BLaER1 treated with 17β-estradiol and CSF1 and Interleukin-3, amounts not matched to agents 10 nM and 100 nM (cell line): ENCODE results near the gene FGF5.

Experiments
- H3K27ac ChIP-seq, 11 experiments: shearing (Covaris generic); formaldehyde crosslinking; 2 replicates each; pipeline ENCODE4 v1.8.1; 2022
- H3K27me3 ChIP-seq, 11 experiments: shearing (Covaris generic); formaldehyde crosslinking; 2 replicates each; pipeline ENCODE4 v1.8.1; 2022
- H3K36me3 ChIP-seq, 11 experiments: shearing (Covaris generic); formaldehyde crosslinking; 2 replicates each; pipeline ENCODE4 v1.8.1; 2022
- H3K4me1 ChIP-seq, 10 experiments: shearing (Covaris generic); formaldehyde crosslinking; 2 replicates each; pipeline ENCODE4 v1.8.1; 2022
- H3K4me2 ChIP-seq, 11 experiments: shearing (Covaris generic); formaldehyde crosslinking; 2 replicates each; pipeline ENCODE4 v1.8.1; 2022
- H3K4me3 ChIP-seq, 10 experiments: shearing (Covaris generic); formaldehyde crosslinking; 2 replicates each; pipeline ENCODE4 v1.8.1; 2022
- H3K9ac ChIP-seq, 11 experiments: shearing (Covaris generic); formaldehyde crosslinking; 2 replicates each; pipeline ENCODE4 v1.8.1; 2022
- H3K9me3 ChIP-seq, 11 experiments: shearing (Covaris generic); formaldehyde crosslinking; replicated peaks in 1 of 11; 2 replicates each; pipeline ENCODE4 v1.8.1; 2022
- H4K20me1 ChIP-seq, 11 experiments: shearing (Covaris generic); formaldehyde crosslinking; 2 replicates each; pipeline ENCODE4 v1.8.1; 2022
- Cebpa-rat ChIP-seq, 11 experiments: shearing (Covaris generic); IDR thresholded peaks; 2 replicates each; pipeline ENCODE4 v1.8.1; 2022

Gene FGF5

GRCh38 chr4:80302616-80303223 lies 36.3 kb downstream of the FGF5 start:
- H3K9ac ChIP-seq: no peak overlapping the region
- TF ChIP-seq Cebpa-rat (IDR thresholded peaks at IDR 0.05): no peak
- no peak overlapping the region for H3K4me2 ChIP-seq
- H3K36me3 ChIP-seq: no peaks in the 10 kb centered on the region
- no peaks in the 10 kb centered on the region for H3K27me3 ChIP-seq
- peaks cover 0 to 10% (median 7%) of the 10 kb centered on the region in 11 experiments; a peak in 14 of 22 replicates for H3K9me3 ChIP-seq
- H4K20me1 ChIP-seq: no peaks in the 10 kb centered on the region
- no peak overlapping the region for H3K4me3 ChIP-seq
- H3K27ac ChIP-seq: no peak overlapping the region
- H3K4me1 ChIP-seq: no peaks in the 10 kb centered on the region

GRCh38 chr4:80305466-80305865 lies 39.0 kb downstream of the FGF5 start:
- no peak for TF ChIP-seq Cebpa-rat (IDR thresholded peaks at IDR 0.05)
- peaks cover 0 to 10% (median 7%) of the 10 kb centered on the region in 11 experiments; a peak in 14 of 22 replicates for H3K9me3 ChIP-seq
- H3K4me3 ChIP-seq: no peak overlapping the region
- H3K4me1 ChIP-seq: no peaks in the 10 kb centered on the region
- H3K36me3 ChIP-seq: no peaks in the 10 kb centered on the region
- H4K20me1 ChIP-seq: no peaks in the 10 kb centered on the region
- no peak overlapping the region for H3K27ac ChIP-seq
- H3K4me2 ChIP-seq: no peak overlapping the region
- H3K27me3 ChIP-seq: no peaks in the 10 kb centered on the region
- no peak overlapping the region for H3K9ac ChIP-seq

DNA sequence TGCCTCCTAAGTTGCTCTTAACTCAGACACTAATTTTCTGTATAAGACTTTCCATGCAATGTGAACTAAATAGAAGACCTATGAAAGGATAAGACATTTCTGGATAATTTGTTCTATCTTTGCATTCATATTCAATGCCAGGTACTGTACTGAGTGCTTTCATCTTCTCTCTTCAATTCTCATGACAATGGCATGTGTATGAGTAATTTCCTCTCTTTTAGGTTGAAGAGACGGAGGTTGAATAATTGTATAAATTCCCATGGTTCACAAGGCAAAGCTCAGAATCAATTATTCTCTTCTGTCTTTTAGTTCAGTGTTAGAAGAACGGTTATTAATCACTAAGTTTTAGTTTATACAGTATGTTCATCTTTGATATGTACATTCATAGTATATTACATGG lies 39.8 kb downstream of the FGF5 start:
- Histone ChIP-seq H3K4me2 (no peak overlapping the region), H3K36me3 (no peaks in the 10 kb centered on the region), H3K9ac (no peak overlapping the region), H3K4me1 (no peaks in the 10 kb centered on the region), H4K20me1 (no peaks in the 10 kb centered on the region), H3K27me3 (no peaks in the 10 kb centered on the region), H3K4me3 (no peak overlapping the region), H3K27ac (no peak overlapping the region), H3K9me3 (peaks cover 0 to 10% (median 7%) of the 10 kb centered on the region in 11 experiments; a peak in 14 of 22 replicates)
- no peak for TF ChIP-seq Cebpa-rat (IDR thresholded peaks at IDR 0.05)

DNA sequence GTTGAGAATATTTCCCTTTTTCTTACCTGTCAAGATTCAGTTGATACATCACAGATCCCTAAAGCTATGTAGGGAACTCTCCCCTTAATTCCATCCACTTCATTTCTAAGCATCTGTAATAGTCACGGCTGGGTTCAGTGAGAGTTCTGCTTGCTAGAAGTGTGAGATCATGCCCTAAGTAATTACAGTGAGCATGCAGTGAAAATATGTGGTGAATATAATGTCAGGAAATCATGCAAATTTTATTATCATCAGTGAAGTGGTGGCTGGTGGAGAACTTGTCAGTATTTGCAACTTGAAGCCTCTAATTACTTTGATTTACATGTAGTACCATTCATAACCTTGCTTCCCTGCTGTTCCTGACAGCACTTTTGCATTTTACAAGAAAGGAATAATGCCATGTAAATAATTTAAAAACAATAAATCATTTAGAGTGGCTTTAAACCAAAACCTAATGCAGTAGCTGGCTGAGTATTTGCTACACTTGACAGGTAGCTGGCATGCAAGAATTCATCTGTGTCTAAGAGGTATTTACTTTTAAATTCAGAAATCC lies 40.8 kb downstream of the FGF5 start:
- Histone ChIP-seq H3K4me3 (no peak overlapping the region), H4K20me1 (no peaks in the 10 kb centered on the region), H3K4me1 (no peaks in the 10 kb centered on the region), H3K9ac (no peak overlapping the region), H3K36me3 (no peaks in the 10 kb centered on the region), H3K4me2 (no peak overlapping the region), H3K9me3 (peaks cover 0 to 9% (median 7%) of the 10 kb centered on the region in 11 experiments; a peak in 13 of 22 replicates), H3K27ac (no peak overlapping the region), H3K27me3 (no peaks in the 10 kb centered on the region)
- no peak for TF ChIP-seq Cebpa-rat (IDR thresholded peaks at IDR 0.05)

- Histone ChIP-seq H3K9me3 (peaks cover 0 to 3% (median 2%) of the 10 kb centered on the region in 11 experiments; a peak in 13 of 22 replicates), H3K27ac (no peak overlapping the region), H3K9ac (no peak overlapping the region), H3K36me3 (no peaks in the 10 kb centered on the region), H3K4me3 (no peak overlapping the region), H3K4me2 (no peak overlapping the region), H4K20me1 (no peaks in the 10 kb centered on the region), H3K4me1 (no peaks in the 10 kb centered on the region), H3K27me3 (no peaks in the 10 kb centered on the region)
- TF ChIP-seq Cebpa-rat (IDR thresholded peaks at IDR 0.05): no peak
Observed at GRCh38 chr4:80307774-80308465, 41.5 kb downstream of the FGF5 start.

DNA sequence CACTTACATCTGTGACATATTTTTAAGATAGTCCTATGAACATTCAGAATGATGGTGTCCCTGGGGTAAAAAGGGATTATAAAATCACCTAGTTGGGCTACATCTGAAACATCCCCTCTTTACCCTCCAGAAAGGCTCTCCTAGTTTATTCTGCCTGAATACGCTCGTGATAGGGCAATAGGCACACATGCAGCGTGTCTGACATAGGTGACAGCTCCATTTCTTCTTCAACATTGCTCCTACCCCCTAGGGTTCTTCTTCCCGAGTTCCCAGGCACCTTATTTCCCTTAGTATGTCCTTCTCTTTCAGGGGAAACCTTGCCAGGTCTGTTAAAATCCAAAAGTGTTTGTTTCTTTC lies 42.0 kb downstream of the FGF5 start:
- no peak overlapping the region for H3K4me2 ChIP-seq
- H3K27ac ChIP-seq: no peak overlapping the region
- no peaks in the 10 kb centered on the region for H3K9me3 ChIP-seq
- H4K20me1 ChIP-seq: no peaks in the 10 kb centered on the region
- H3K36me3 ChIP-seq: no peaks in the 10 kb centered on the region
- no peak for TF ChIP-seq Cebpa-rat (IDR thresholded peaks at IDR 0.05)
- H3K4me3 ChIP-seq: no peak overlapping the region
- no peaks in the 10 kb centered on the region for H3K27me3 ChIP-seq
- no peak overlapping the region for H3K9ac ChIP-seq
- H3K4me1 ChIP-seq: no peaks in the 10 kb centered on the region

DNA sequence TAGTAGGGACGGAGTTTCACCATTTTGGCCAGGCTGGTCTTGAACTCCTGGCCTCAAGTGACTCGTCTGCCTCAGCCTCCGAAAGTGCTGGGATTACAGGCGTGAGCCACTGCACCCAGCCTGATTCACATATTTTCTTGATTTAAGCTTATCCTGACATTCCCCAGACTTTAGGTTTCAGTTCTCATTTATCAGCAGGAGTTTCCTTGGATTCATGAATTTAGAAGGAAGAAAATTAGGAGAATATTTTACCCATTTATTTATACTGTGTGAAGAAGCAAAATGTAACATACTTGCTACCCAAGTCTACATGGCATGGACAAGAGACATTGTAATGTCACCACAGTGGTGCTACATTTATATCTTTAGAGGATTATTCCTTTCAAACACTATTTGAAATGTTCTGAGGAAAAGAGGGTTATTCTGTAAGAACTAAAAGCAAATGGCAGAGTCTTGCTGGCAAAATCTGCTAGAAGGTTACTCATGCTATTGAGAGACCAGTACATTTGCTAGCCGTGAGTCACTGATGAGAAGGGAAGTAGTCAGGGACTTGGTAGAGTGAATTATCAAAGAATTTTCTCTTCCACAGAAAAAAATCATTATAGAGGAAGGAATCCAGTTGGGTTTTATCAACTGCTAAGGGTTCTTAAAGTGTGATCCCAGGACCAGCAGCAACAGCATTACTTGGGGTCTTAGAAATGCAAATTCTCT lies 43.0 kb downstream of the FGF5 start:
- Histone ChIP-seq H3K4me2 (no peak overlapping the region), H3K36me3 (no peaks in the 10 kb centered on the region), H4K20me1 (no peaks in the 10 kb centered on the region), H3K4me3 (no peak overlapping the region), H3K9me3 (no peaks in the 10 kb centered on the region), H3K4me1 (no peaks in the 10 kb centered on the region), H3K27me3 (no peaks in the 10 kb centered on the region), H3K9ac (no peak overlapping the region), H3K27ac (no peak overlapping the region)
- TF ChIP-seq Cebpa-rat (IDR thresholded peaks at IDR 0.05): no peak

DNA sequence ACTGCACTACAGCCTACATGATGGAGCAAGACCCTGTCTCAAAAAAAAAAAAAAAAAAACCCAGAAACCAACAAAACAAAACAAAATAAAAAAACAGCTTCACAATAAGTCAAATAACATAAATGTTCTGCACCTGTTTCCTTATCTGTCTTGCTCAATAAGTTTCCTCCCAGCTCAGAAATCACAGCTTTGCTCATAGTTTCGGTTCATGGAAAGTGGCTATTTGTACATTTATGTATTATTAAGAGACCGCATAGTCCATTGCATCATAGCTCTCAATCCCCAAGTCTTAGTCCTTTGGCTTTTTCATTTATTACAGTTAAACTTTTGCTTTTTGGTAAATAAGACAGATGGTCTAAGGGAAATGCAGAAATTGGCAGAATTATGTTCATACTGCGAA lies 44.7 kb downstream of the FGF5 start:
- no peaks in the 10 kb centered on the region for H3K36me3 ChIP-seq
- no peaks in the 10 kb centered on the region for H4K20me1 ChIP-seq
- no peak overlapping the region for H3K9ac ChIP-seq
- H3K4me3 ChIP-seq: no peak overlapping the region
- no peak overlapping the region for H3K27ac ChIP-seq
- no peak for TF ChIP-seq Cebpa-rat (IDR thresholded peaks at IDR 0.05)
- H3K4me1 ChIP-seq: no peaks in the 10 kb centered on the region
- no peaks in the 10 kb centered on the region for H3K9me3 ChIP-seq
- no peaks in the 10 kb centered on the region for H3K27me3 ChIP-seq
- no peak overlapping the region for H3K4me2 ChIP-seq

DNA sequence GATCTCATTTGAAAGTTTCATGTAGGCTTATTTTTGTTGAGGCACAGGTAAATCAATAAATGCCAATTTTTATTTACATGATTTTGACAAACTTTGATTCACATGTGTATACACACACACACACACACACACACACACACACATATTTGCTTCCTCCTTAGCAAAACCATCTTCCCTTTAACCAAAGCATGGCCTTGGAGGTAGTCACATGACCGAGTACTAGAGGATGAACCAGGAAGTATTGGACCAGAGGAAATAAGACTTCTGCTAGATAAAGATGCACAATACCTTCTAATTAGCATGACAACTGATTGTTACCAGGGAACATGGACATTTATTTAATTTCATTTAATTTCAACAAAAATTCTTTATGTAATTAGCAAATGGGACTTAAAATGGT lies 45.7 kb downstream of the FGF5 start:
- no peaks in the 10 kb centered on the region for H3K36me3 ChIP-seq
- no peak overlapping the region for H3K4me3 ChIP-seq
- H4K20me1 ChIP-seq: no peaks in the 10 kb centered on the region
- H3K9me3 ChIP-seq: no peaks in the 10 kb centered on the region
- TF ChIP-seq Cebpa-rat (IDR thresholded peaks at IDR 0.05): no peak
- H3K27ac ChIP-seq: no peak overlapping the region
- H3K4me2 ChIP-seq: no peak overlapping the region
- H3K27me3 ChIP-seq: no peaks in the 10 kb centered on the region
- H3K9ac ChIP-seq: no peak overlapping the region
- H3K4me1 ChIP-seq: no peaks in the 10 kb centered on the region
